Measurements from ENCODE around the gene CDH4.

DNA sequence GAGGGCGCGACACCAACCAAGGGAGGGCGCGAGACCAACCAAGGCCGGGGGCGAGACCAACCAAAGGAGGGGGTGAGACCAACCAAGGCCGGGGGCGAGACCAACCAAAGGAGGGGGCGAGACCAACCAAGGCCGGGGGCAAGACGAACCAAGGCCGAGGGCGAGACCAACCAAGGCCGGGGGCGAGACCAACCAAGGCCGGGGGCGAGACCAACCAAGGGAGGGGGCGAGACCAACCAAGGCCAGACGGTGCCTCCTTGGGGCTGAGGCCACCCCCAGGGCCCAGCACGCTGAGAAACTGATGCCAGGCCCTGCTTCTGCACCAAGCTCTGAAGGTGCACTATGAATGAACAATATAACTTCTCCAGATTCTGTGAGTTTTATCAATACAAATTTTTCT, 726.4 kb downstream of the CDH4 start:
- no peak for TF ChIP-seq POLR2A (IDR thresholded peaks at IDR 0.05; ENCODE audit: low read depth, low read length)
- TF ChIP-seq CTCF (conservative IDR thresholded peaks at IDR 0.05; ENCODE audit: low read depth, low read length), result no peak
- TF ChIP-seq, protein P1, sequence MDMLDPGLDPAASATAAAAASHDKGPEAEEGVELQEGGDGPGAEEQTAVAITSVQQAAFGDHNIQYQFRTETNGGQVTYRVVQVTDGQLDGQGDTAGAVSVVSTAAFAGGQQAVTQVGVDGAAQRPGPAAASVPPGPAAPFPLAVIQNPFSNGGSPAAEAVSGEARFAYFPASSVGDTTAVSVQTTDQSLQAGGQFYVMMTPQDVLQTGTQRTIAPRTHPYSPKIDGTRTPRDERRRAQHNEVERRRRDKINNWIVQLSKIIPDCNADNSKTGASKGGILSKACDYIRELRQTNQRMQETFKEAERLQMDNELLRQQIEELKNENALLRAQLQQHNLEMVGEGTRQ (IDR thresholded peaks at IDR 0.05; ENCODE audit: low read depth, low read length), result no peak
- no peak for TF ChIP-seq MAFK (IDR thresholded peaks at IDR 0.05; ENCODE audit: low read depth, low read length)

Data from IMR-90 (cell line).